HG02973 (cell line): ENCODE measurements around the gene ONECUT1.
"Not testable (repeated sequence)": the region's sequence is repeated elsewhere in the genome, so short reads cannot be mapped to it uniquely, and the experiment has no call there.

Experiments used
- ATAC-seq: cut with Tn5 transposase; IDR thresholded peaks from one replicate; pipeline ENCODE4 v1.9.1; 2021; ENCODE audit warnings: moderate library complexity; ENCODE audit not compliant: unreplicated experiment

Gene ONECUT1

DNA sequence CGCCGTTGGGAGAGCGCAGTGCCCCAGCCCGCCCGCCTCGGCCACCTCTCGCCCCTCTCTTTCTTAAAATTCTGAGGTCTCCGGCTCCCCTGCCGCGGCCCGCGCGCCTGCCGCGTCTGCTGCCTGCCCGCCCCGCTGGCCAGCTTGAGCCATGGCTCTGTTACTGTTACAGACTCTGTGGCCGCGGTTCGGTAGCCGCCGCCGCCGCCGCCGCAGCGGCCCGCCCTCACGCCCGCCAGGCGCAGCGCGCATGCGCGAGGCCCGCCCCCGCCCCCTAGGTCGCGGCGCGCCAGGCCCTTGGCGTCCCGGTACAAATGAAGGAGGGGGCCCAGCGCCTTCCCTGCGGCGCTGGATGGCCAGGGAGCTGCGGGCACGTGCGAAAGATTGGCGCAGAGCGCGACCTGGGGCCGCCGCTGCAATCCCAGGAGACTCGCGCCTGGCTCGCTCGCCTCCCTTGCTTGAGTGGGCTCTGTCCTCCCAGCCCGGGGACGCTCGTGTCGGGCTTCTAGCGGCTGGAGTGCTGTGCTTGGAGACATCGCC, at the start of gene ONECUT1:
Gene ONECUT1, minus strand, starts transcription at position 168 of the 540 bp plus-strand sequence. CDS start 452 bp downstream, outside the sequence.
- ATAC-seq: peak; percentile 61

DNA sequence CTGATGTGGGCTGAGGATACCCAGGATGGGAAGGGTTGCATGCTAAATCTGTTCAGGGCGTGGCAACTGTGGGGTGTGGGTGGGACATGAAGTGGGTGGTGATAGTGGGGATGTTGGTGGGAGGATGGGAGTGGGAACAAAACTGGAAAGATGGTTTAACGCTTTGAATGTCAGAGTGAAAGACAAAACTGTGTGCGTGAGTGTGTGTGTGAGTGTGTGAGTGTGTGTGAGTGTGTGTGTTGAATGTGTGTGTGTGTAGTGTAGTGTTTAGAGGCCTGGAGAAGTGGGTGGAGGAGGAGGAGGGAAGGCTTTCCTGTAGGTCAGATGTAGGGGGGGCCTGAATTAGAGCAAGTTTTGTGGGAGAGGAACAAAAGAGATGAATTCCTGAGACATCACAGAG, 44.2 kb upstream of the ONECUT1 start:
- ATAC-seq: no peak

DNA sequence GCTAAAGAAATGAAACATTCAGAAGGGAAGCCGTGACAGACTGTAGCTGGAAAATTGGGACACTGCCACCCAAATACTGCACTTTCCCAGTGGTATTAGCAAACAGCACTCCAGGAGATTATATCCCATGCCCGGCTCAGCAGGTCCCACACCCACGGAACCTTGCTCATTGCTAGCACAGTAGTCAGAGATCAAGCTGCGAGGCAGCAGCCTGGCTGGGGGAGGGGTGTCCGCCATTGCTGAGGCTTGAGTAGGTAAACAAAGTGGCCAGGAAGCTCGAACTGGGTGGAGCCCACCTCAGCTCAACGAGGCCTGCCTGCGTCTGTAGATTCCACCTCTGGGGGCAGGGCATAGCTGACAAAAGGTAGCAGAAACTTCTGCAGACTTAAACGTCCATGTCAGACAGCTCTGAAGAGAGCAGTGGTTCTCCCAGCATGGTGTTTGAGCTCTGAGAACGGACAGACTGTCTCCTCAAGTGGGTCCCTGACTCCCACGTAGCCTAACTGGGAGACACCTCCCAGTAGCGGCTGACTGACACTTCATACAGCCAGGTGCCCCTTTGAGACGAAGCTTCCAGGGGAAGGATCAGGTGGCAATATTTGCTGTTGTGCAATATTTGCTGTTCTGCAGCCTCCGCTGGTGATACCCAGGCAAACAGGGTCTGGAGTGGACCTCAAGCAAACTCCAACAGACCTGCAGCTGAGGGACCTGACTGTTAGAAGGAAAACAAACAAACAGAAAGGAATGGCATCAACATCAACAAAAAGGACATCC, 34.2 kb upstream of the ONECUT1 start:
- ATAC-seq: not testable (repeated sequence)

DNA sequence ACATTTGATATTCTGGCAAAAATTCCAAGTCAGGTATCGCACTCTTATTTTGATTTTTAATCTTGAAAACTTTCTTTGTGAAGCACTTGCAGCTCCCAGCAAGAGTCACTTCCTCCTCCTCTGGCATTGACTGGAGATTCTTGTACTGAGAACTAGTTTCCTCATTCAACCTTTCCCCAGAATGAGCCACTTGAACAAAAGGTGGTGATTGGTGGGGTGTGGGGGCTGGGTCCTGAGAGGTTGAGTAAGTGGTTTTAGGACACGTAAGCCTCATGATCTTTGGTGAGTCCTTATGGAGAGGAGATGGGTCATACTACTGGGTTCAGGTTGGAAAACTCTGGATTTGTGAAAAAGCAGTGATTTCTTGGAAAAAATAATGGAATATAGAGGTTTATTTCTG, 32.3 kb upstream of the ONECUT1 start:
- ATAC-seq: no peak

DNA sequence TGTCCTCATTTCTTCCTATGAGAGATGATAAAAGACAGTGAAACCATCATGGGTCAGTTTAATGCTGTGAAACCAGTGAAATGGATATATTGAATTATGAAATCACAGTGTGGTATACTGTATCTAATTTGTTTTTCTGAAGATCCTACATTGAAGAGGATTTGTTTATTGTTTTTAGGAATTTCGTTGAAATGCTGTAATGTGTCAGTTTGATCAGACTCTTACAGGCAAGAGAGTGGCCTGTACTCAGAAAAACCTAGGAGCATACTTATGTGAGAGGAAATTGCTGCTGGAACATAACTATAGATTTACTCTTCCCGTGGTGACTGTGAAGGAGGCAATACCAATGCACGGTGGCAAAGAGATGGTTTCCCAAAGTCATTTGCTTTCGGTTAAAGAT, 29.1 kb upstream of the ONECUT1 start:
- no peak for ATAC-seq

DNA sequence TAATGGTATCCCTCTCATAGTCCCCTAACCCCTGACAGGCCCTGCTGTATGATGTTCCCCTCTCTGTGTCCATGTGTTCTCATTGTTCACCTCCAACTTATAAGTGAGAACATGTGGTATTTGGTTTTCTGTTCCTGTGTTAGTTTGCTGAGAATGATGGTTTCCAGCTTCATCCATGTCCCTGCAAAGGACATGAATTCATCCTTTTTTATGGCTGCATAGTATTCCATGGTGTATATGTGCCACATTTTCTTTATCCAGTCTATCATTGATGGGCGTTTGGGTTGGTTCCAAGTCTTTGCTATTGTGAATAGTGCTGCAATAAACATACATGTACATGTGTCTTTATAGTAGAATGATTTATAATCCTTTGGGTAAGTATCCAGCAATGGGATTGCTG, 25.8 kb upstream of the ONECUT1 start:
- not testable (repeated sequence) for ATAC-seq

DNA sequence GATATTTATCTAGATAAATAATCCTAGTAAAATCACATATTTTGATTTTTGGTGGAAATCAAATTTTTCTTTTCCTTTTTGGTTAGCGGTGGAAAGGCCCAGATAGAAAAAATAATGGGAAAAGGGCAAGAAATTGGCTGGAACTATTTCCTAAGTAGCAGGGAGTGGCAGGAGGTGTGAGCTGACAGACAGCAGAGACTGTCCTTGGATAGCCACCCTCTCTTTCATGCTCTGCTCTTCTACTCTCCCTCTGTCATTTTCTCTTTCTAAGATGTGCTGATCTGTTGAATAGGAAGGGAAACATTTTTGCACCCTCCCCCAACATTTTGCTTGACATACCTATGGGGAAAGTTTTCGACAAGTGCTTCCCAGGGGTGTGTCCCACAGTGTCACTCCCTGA, 18.9 kb upstream of the ONECUT1 start:
- no peak for ATAC-seq

DNA sequence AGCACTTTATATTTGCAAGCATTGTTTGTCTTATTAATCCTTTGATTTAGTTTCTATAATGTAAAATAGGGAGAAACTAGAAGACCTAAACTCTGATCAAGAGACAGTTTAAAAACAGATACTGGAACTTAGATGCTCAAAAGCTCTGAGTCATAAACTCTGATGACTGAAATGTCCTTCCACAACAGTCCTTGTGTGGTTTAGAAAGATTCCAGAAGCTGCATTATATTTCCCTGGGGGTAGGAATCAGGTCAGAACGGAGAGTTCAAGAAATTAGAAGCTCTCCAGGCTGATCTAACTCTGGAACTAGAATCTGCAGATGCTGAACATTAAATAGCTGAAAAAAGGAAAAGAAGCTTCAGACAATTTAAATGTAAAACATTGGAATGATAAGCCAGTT, 18.3 kb upstream of the ONECUT1 start:
- no peak for ATAC-seq

DNA sequence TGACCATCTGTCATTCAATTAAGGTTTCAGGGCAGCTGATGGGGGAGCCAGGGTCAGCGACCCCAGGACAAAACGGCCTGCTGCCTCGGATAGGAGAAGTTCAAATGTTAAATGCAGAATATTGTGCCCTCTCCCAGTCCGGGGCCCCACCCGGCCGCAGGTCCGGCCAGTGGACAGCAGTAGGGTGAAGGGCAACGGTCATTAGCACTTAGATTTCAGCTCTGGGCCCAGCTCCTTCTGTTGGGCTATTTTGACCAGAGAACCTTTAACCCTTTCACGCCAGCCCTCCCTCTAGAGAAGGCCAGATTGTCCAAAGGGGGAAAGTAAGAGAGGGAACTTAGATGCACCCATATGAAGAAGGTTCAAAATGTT, 16.1 kb upstream of the ONECUT1 start:
- no peak for ATAC-seq

DNA sequence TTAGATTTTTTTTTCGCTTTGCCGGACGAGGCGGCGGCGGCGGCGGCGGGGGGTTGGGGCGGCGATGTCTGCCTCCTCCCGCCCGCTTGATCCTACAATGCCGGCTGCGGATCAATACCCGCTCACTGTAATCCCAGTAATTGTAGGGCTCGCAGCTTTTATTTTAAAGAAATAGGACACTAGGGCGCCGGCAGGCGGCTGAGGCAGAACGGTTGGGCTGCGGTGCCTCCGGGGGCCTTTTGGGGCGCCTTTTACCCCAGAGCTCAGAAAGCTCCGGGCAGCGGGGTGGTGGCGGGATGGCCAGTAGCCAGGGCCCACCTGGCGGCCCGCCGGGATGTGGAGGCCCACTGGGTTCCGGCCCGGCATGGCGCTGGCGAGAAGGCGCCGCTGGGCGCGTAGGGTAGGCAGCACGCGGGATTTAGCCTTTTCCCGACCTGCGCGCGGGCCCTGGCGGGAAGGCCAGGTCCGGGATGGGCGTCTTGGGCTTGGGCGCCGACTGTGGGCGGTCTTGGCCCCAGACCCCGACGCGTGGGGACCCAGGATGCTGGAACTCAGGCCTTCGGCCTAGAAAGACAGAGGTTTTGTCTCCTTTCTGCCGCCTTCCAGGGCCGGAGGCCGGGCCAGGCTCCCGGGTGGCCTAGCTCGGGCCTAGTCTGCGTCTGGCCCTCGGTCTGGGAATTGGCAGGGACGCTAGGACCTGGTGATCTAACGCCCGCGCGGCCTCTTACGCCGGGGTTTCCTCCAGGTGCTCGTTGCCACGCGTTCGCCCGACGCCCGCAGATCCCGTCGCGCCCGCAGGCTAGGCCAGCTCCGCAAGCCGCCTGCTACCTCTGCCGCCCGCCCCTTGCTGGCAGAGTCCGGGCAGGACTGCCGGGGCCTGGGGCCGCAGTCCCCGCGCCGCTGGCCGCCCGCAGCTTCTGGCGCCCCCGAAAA, 15.5 kb upstream of the ONECUT1 start:
- no peak for ATAC-seq

DNA sequence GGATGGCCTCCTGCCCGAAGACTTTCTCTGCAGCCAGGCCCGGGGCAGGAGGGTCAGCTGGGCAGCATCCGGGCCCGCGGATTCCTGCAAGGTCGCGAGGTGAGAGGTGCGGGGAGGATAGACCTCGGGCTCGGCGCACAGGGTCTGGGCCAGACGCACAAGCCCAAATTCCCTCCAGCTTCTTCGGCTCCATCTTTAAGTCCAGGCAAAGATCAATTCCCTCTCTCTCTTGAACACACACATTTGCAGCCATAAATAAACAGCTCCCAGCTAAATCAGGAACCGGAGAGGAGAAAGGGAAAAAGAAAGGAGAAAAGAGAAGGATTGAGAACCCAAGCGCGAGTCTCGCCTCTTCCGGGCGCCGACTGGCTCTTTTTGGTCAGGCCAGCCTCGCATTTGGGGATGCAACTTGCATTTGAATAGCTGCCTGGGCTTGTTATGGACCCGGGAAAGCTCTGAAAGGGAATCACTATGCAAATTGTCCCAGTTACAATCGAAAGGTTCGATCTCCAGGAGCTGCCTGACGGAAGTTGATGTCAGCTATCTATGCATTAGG, 14.5 kb upstream of the ONECUT1 start:
- ATAC-seq: no peak

DNA sequence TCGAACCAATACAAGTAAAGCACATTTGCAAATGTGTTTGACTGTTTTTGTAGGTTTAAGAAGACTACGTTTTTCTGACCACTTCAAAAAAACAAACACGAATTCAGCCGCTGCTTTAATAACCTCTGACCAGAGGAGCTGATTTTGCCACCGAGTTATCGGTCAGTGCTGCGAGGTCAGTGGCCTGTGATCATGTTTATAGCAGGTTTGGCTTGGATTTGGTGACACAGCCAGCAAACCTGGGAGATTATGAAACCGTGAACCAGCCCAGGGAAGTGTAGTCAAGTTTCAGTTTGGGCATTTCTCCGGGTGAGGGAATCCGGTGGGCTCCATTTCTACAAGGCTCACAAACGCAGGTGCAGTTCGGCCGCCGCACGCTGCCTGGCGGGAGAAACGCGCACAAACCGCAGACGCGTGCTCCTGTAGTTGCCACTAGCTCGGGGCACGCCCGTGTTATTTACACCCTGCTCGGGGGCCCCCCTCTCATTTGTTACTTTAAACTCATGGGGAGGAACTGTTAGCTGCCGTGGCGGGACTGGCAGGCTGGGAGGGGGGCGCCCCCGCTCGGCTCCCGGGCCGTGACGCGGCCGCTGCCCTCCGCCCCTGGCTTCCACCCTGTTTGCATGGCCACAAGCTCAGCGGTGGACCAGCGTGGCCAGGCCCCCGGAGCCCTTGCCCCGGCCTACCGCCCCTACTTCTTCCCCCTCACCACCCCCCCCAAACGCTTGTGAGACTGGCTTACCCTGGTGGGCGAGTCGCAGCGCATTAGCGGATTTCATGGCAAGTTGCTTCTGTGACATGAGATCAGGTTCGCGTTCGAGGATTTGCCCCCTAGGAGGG, 13.6 kb upstream of the ONECUT1 start:
- no peak for ATAC-seq

DNA sequence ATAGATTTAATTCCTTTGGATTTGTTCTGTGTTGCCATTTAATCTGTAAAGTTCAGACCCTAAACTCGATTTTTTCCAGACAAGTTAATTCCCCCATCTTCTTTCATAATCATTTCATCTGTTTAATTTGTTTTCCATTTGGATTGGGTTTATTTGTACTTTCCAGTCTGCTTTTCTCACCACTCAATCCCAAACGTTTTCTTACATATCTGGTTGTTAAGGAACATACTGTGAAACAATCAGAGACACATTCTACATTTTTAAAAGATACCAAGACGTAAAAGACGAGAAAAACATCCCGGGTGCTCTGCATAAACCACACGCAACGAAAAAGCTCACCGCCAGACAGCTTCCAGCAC, 13.0 kb upstream of the ONECUT1 start:
- no peak for ATAC-seq

DNA sequence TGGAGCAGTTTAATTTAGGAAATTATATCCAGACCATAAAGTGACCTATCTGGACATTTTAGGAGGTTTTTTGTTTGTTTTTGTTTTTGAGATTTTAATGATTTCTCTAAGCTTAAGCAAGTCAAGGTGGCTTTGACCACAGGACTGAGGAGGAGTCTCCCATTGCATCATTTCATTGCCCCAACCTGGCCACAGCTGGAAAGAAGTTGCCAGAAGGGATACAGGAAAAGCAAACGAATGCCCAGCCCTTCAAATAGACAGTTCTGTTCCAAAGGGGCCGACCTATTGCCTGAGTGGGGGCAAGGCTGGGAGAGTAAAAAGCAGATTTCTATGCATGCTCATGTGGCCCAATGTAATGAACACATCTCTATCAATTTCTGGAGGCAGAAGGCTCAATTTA, 12.0 kb upstream of the ONECUT1 start:
- ATAC-seq: no peak

DNA sequence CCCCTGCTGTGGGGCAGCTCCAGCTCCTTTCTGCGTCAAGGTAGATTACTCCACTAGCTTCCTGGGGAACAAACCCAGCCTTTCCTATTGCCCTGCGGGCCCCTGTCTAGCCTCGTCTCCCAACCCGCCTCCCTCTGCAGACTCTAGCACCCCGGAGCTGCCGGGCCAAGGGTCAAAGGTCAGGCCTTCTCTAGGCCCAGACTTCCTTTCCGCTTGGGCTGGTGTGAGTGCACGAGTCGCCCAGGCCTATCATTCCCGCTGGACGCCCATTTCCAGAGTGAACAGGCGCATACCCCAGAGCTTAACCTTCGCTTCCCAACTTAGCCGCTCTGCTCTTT, 11.6 kb upstream of the ONECUT1 start:
- no peak for ATAC-seq

DNA sequence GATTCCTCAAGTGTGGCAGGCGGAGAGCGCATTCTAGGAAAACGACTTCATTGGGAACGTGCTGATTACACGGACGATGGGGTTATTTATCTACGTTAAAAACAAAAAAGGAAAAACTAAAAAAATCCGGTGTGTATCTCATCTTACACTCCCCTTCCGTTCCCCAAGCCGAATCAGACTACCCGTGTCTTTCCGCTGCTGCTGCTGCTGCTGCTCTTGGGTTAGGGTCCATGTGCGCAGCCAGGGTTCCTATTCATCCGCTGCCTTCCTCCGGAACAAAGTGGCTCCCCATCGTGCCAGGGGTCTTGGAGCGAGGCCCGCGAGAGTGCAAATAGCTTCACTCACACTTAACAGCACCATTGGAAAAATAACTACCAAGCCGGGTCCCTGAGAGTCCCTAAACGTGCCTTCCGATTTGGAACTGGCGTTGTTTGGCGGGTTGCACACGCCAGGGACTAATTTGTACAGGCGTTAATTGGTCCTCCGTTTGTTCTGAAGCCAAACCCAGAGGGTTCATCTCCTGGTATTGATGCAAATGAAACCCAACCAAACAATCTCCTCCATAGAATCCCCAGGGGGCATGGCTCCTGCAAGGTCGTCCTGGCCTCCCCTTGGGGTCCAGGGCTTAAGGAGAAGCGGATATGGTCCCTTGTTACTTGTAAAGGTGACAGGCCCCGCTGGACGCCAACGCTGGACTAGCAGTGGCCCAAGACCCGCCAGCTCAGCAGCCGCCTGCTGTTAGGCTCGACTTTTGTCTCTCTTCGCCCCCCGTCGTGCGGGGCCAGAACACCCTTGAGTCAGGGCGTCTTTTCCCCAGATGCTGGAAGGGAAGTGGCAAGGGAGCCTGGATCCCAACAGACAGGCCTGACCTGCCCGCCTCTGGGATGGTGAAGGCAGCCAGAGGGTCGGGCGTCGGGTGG, 11.0 kb upstream of the ONECUT1 start:
- no peak for ATAC-seq

DNA sequence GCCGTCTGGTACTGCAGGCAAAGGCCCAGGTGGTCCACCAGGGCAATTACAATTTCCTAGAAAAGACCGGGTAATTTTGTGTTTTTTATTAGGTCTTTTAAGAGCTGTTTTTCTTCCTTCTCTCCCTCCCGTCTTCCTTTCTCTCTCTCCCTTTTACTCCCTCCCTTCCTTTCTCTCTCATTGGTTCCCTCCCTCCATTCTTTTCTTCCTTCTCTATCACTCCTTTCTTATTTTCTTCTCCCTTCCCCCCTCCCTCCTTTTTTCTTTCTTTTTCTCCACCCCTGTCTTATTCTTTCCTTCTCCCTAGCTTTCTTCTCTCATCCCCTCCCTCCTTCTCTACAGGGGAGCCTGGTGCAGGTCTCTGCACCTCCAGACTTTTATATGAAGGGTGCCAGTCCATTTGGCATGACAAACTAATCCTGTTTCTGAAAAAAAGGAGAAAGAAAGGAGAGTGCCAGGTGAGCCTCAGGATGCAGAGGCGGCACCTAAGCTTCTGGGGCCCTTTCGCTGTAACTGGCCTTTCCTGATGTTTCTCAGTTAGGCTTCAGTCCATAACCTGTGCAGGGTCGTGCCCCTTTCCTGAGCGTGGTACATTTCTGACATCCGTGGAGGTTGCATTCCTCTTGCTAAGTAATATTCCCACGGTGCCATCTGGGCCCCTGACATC, 9.1 kb upstream of the ONECUT1 start:
- ATAC-seq: no peak

DNA sequence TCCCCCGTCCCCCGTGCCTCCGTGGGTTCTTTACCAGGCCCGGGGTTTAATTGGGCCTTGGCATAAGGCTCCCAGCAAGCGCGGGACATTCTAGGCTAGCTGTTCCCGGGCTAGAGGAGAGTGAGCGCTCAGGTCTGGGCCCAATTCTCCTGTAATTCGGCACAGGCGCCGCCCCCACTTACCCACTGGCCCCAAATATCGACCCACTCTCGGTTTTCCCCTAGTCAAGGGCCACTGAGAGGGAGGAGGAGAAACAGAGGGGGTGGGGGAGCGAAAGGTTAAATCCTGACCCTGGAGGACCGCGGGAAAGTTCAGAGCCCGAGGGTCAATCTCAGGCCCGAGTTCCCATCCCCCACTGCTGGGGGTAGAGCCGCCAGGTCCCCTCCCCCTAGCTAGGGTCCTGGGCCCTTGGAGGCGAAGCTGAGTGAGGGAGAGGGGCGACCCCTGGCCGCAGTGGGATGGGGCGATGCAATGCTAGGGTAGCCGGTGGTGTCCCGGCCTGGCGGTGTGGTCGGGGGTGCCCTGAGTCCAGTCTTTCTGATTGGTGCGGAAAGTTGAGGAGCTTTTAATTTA, 8.5 kb upstream of the ONECUT1 start:
- ATAC-seq: no peak
